Stimulated activated CD8-positive, alpha-beta memory T cell treated with anti-CD3 and anti-CD28 coated beads, Interleukin-15, amount 100 ng/mL, for 48 hours (primary cell): ENCODE data around the gene PDE2A.
"Not testable (repeated sequence)": the region's sequence is repeated elsewhere in the genome, so short reads cannot be mapped to it uniquely, and the experiment has no call there.

ENCODE experiments used
- DNase-seq, 2 donors: peaks; one replicate each; pipeline ENCODE4 v3.0.0-alpha.2; 2020; ENCODE audit warnings: low read depth in 2 of 2

PDE2A gene

DNA sequence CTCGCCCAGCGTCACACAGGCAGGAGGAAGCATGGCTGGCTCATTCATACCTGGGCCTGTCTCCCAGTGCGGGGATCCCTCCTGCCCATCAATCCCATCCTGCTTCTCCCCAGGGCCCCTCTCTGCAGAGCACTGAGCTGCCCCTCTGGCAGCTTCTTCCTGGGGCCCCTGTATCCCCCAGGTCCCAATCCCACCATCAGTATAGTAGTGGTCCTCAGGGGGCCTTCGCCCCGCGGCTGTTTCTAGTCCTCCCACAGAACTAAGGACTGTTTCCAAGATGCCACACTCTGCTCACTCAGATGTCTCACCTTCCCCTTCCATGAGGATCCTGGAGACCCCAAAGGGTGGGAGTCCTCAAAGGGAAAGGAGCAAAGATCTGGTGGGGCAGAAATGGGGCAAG, 97.6 kb downstream of the PDE2A start:
- no peak for DNase-seq

DNA sequence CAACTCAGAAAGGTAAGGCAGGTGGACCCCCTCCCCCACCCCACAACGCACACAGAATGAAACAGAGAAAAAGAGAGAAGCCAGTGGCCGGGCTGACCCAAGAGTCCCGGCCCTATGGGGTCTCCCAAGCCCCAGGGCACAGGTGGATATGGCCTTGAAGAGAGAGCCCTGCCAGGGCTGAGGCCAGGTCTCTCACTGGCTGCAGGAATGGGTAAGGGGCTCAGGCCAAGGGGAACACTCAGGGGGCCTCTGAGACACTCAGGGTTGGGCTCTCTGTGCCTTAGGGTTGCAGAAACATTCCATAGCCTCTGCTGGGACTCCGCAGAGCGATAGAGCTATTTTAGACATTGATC, 98.0 kb downstream of the PDE2A start:
- DNase-seq: no peak

DNA sequence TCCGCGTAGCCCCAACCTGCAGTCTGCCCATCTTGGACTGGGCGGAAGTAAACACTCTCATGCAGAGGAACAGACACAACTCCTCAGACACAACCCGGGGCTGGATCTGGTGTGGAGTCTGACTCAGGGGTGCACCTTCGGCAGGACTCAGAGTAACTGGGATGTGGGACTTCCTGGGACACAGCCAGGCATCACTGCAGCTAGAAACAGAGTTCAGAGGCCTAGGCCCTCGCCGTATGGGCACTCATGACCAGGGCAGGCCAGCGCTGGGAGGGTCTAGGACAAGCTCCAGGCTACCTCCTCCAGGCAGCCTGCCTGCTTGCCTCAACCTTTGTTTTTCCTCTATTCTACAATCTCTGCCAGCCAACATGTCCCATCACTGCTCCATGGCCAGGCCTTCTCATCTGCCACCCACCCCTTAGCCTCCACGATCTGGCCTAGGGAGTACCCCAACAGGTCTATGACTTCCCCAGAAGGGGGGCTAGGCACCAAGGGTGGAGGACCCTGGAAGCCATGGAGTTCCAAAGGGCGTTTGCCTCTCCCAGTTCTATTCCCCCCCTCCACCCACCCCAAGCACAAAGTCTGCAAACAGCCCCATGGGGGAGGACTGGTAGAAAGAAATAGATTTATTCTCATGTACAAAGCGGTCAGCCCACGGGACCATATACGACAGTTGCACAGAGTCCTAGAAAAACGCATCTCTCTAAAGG, 98.5 kb downstream of the PDE2A start:
- DNase-seq: no peak

DNA sequence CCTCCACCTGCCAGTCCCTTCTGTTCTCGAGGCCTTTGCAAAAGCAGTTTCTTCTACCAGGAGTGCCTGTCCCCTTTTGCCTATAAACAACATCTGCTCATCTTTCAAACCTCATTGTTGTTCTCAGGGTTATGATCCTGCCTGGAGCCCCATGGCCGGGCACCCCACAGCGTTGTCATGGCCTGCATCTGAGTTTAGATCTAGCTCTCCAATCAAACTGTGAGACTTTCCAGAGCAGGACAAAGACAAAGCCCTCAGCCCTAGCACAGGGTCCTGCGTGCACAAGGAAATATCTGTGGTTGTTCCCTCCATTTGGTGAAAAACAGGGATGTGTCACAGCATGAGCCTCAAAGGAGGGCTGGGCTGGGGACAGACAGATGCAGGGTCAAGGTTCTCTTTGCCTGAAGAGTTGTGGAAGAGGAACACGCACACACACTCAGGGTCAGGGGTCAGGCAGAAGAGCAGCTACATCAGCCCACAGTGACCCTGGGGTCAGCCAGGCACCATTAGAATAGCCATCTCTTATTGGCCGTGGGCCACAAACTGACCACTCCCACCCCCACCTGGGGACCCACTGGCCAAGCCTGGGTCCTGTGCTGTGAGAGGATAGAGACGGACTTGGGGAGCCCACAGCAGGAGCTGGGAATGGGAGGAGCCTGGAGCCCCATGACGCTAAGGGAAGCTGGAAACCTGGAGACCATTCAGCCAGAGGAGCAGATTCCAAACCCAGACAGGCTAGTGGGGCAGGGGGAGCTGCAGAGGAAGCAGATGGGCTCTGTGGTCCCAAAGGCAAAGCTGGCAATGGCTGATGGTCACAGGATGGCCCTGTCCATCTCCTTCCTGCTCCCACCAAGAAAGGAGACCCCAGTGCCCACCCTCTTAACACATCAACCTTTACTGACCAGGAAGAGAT, 99.4 kb downstream of the PDE2A start:
- no peak for DNase-seq

GRCh38 chr11:72573855-72574445, 100.3 kb downstream of the PDE2A start:
- no peak for DNase-seq

GRCh38 chr11:72573072-72573854, 101.0 kb downstream of the PDE2A start:
- no peak for DNase-seq

DNA sequence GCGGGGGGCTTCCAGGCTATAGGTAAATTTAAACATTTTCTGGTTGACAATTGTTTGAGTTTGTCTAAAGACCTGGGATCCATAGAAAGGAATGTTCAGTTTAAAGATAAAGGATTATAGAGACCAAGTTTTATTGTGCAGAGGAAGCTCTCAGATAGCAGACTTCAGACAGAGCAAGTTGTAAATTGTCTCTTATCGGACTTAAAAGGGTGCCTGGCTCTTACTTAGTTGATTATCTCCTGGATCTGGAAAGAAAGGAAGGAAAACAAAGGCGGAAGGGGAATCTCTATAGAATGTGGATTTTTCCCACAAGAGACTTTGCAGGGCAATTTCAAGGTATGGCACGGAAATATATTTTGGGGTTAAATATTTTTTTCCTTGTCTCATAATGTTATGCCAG, 101.7 kb downstream of the PDE2A start:
- not testable (repeated sequence) for DNase-seq

- no peak for DNase-seq
Measured at GRCh38 chr11:72570893-72571661, 103.1 kb downstream of the PDE2A start.

DNA sequence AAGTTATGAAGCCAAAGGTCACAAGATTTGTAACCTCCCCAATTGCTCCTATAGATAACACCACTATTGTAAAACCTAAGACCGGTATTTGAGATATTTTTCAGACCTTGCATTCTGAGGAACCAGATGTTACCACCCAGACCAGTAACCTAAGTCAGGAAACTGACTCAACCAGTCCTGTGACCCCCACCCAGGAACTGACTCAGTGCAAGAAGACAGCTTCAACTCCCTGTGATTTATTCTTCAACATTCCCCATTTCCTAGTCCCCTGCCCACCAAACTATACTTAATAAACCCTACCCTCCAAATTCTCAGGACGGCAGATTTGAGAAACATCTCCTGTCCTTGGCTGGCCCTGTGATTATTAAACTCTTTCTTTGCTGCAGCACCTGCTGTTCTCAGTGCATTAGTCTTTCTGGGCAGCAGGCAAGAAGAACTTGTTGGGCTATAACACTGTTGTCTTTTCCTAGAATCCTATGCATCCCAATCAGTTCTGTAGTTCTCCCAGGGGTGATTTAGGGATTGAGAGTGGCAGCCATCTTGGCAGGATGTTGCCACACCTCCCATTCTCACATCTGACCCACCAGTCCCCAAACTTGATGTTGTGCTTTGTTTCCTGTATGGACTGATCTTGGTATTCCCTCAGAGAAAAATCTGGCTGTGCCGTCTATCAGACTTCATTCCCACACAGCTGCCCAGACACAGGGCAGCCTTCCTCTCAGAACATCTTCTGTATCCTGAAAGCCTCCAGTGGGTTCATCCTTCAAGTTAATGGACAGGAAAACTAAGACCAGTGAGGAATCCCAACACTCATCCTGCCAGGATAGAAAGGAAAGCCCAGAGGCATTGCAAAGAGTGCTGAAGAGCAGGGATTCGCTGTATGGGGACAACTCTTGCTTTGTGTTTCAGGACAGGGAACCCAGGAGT, 104.0 kb downstream of the PDE2A start:
- DNase-seq: no peak

DNA sequence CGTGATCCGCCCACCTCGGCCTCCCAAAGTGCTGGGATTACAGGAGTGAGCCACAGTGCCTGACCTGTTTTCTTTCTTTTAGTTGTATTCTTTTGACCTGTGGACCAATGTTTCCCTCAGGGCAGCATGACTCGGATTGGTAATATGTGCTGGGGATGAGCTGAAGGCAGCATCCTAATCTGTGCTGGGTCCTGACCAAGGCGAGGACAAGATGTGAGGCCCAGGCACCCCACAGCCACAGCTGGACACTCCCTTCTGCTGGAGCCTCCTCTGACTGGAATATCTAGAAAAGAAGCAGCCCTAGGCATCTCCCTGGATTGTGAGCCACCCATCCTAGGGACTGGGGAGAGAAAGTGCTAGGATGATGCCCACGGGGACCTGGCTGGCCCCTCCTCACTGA, 105.4 kb downstream of the PDE2A start:
- no peak for DNase-seq

GRCh38 chr11:72562431-72562830, 111.8 kb downstream of the PDE2A start:
- no peak for DNase-seq

DNA sequence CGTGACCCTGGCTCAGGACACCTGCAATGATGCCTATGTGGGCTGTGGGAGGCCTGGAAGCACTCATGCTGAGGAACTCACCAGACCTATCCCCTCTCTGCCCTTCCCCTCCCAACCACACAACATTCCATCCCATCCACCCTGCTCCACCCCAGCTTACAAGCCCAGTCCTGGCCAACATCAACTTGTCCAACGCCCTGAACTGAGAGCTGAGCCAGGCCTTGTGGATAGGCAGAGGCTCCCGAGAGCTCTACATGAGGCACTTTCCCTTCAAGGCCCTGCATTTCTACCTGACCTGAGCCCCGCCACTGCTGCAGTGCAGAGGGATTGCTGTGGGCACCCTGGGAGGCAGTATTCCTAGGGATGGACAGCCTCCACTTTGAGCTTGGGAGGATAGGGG, 112.4 kb downstream of the PDE2A start:
- DNase-seq: no peak

DNA sequence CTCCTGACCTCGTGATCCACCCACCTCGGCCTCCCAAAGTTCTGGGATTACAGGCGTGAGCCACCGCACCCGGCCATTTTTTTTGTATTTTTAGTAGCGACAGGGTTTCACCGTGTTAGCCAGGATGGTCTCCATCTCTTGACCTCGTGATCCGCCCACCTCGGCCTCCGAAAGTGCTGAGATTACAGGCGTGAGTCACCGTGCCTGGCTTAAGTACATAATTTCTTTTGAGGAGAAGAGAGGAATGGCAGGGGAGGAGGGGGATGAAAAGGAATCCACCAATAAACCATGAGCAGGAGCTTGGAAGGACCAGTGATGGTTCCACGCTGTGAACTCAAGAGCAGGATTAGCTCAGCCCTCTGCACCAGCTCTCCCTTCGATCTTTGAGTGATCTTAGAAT, 113.4 kb downstream of the PDE2A start:
- not testable (repeated sequence) for DNase-seq

DNA sequence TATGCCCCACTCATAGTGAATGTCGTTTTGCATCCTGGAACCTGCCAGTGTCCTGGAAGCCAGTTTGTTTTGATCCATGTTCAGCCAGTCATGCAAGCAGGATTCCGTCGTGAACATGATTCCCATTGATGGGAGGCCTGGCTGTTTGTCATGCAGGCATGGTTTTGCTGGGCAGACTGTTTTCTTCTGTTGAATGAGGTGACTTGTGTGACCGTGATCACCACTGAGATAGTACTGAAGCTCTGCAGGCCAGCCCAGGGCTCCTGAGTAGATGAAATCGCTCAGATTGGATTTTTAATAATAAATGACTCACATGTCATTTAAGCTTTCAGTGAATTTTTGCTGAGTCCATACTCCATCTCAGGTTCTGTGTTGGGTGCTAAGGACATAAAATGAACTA, 117.8 kb downstream of the PDE2A start:
- no peak for DNase-seq

- not testable (repeated sequence) for DNase-seq
Measured at GRCh38 chr11:72555014-72555522, 119.2 kb downstream of the PDE2A start.

GRCh38 chr11:72553706-72554105, 120.5 kb downstream of the PDE2A start:
- DNase-seq: peak in 1 of 2 donors; percentile 1

DNA sequence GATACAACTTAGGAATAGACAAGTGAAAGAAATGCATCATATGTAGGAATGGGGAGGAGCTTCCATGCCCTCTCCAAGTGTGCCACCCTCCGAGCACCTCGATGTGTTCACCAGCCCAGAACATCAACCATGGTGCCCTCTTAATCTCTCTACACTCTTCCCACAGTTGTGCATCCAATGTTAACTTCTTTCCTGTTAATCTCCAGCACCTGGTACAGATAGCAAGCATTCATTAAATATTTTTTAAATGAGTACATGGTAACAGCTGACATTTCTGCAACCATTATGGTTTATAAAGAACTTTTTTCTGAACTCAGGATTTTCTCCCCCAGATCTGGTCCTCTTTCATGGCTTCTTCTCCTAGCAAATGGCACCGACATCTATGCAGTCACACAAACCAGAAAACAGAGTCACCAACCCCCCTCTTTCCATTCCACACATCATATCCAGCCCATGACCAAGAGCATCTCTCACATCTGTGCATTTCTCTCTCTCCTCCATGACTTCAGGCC, 121.8 kb downstream of the PDE2A start:
- no peak for DNase-seq

- DNase-seq: no peak
Measured at GRCh38 chr11:72551571-72551970, 122.7 kb downstream of the PDE2A start.

DNA sequence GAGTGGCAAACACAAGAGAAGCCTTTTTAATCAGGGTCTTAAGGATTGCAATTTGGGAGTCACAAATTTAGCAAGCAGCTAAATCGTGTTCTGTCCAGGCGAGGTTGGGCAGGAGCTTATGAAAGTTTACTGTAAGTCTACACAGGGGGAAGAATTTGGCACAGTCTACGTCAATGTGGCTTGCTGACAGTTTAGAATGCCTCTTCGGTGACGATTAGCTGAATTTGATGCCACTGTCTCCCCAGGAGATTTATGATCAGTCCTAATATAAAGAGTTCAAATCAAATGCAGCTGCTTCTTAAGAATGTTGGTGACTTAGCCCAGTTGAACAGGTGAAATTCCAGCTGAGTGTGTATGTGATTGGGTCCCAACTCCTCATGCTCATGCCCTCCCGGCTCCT, 125.8 kb downstream of the PDE2A start:
- no peak for DNase-seq

- DNase-seq: no peak
Measured at GRCh38 chr11:72546866-72547265, 127.4 kb downstream of the PDE2A start.
